IPS-NIHi11 (cell line): ENCODE results near the gene SND1.
"Not testable (repeated sequence)": the region's sequence is repeated elsewhere in the genome, so short reads cannot be mapped to it uniquely, and the experiment has no call there.

Experiments
- DNase-seq: peaks from one replicate; pipeline ENCODE4 v3.0.0; 2012; ENCODE audit warnings: mixed read lengths, low spot score

Gene SND1

DNA sequence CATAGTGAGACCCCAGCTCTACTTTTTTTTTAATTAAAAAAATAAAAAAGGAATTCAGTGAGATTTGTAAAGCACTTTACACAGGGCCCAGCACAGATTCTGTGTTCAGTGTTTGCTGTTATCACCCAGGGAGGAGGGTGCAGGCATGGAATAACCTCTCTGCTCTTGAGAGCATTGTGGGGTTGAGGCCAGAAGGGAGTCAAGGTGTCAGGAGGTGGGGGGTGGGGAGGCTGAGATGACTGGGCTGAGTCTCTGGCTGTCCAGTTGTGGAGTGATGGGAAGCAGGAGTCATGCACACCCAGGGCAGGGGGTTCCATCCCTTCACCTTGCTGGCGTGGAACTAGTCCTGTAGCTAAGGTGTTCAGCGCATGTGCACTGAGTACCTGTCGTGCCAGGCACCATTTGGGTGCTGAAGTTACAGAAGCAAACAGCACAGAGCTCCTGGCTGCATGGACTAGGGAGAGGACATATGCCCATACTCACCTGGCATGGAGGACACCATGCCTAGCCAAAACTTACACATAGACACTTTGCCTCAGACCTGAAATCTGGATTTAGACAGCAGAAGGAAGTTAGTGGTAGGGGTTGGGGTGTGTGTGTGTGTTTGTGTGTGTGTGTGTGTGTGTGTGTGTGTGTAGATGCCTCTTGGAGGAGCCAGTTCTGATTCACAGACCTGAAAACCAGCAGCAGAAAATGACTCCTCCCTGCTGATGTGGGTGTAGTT, 448.4 kb downstream of the SND1 start:
- DNase-seq: no peak

- no peak for DNase-seq
These were observed 449.1 kb downstream of the SND1 start for GRCh38 chr7:128100949-128101713.

DNA sequence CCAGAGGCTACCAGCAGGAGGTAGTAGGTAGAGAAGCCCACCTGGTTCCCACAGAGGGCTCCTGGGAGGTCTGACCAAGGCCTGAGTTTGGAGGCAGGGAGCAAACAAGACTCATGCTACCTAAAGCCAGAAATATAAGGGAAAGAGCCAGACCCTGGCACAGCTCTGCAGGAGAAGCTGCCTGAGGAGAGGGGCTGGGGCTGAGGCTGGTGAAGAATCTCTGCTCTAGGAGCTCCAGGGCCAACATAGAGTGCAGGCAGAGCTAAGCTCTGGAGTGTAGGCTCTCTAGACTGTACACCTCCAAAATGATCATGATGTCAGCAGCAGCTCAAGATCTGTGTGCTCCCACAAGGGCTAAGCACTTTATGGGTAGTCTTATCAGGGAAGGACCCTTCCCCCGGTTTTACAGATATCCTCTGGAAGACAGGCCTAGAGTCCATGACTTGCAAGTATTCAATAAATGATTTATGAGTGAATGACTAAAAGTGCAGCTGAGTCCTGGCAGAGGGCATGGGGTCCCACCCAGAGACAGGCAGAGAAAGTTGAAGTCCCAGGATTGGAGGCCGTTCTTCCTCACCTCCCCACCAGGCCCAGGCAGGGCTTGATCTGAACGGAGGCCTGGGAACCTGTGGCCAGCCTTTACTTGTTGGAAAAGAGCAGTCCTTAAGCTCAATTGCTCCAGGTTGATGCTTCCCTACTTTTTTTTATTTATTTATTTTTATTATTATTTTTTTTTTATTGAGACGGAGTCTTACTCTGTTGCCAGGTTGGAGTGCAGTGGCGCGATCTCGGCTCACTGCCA, 450.7 kb downstream of the SND1 start:
- DNase-seq: no peak

DNA sequence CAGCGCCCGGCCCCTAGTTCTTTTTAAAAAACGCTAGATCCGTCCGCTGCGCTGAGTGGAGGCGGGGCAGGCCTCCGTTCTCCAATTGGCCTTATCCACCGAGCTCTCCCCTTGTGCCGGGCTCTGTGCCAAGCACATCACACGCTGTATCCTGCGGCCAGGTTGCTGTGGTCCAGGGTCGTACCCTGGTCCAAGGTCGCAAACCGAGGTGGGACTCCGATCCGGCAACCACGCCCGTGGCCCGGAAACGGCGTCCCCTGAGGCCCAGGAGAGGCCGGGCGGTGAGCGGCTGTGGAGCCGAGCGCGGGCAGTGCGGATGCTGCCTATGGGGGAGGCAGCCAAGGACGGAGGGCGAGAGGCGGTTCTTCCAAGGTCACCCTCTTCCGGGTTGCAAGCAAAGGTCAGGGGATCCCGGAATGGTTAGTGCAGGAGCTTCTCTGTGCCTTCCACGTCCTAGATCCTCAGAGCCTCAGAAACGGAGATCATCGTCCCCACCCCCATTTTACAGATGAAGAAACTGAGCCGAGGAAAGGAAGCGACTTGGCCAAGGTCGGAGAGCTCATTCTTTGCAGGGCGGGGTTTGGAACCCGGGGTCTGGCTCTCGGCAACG, 451.6 kb downstream of the SND1 start:
- peak; percentile 69 for DNase-seq

DNA sequence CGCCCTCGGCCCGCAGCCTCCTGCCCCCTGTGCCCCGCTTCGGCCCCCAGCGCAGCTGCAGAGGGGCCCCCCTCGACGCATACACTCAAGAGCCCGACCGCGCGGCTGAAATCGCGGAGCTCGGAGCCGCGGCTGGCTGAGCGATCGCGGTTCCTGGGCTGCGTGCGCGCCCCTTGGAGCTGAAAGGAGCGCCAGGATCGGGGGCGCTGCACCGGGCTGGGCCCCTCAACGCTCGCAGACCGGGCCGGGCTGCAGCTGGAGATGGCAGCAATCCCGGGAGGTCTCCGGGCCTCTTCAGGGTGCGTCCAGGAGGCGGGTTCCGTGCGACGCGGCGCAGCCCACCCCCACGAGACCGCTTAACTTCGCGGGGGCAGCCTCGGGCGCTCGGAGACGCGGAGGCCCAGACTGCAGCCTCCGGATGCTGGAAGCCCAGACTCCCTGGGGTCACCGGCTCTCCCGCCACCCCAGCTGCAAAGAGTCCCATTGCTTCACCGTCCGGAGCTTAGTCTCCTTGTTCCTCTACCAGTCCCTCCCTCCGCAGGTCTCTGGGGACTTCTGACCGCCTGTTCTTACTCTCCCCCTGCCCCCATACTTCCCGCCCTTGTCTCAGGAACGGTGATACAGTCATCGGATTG, 452.2 kb downstream of the SND1 start:
- DNase-seq: peak; percentile 74

DNA sequence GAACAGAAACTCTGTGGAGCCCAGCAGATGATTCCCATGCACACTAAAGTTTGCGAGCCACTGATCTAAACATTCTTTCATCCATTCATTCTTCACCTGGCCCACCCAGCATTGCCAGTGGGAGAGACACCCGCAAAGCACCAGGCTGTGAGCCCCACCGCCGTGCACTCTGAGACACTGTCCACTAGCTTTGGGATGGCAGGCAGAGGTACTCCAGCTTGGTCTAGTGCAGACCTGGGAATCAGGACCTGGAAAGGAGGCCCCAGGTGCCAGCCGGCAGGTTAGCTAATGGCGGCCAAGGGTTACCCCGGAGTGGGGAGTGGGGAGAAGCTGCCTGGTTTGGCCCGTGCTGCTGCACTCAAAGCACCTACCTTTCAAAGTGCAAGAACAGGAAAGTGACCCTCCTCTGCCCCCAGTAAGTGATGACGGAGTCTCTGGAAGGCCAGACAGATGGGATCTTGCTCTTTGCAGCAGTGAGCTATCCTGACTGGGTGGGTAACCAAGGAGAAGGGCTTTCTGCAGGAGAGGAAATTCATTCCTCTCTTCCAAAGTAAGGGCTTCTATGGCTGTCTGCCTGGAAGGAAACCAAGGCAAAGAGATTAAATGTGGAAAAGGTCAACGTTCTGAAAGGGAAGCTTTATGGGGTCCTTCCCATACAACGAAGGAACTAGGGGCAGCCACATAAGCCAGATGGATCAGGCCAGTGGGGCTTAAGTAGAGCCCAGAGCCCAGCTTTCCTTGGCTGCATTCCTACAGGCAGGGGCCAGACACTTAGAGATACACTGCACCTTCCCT, 453.4 kb downstream of the SND1 start:
- no peak for DNase-seq

- DNase-seq: no peak
These were observed 454.8 kb downstream of the SND1 start for GRCh38 chr7:128106821-128107220.

- not testable (repeated sequence) for DNase-seq
These were observed 455.5 kb downstream of the SND1 start for GRCh38 chr7:128107516-128107915.

GRCh38 chr7:128108129-128108528, 456.1 kb downstream of the SND1 start:
- no peak for DNase-seq

- DNase-seq: no peak
These were observed 456.8 kb downstream of the SND1 start for GRCh38 chr7:128108641-128109423.

- DNase-seq: not testable (repeated sequence)
These were observed 457.5 kb downstream of the SND1 start for GRCh38 chr7:128109424-128109969.

DNA sequence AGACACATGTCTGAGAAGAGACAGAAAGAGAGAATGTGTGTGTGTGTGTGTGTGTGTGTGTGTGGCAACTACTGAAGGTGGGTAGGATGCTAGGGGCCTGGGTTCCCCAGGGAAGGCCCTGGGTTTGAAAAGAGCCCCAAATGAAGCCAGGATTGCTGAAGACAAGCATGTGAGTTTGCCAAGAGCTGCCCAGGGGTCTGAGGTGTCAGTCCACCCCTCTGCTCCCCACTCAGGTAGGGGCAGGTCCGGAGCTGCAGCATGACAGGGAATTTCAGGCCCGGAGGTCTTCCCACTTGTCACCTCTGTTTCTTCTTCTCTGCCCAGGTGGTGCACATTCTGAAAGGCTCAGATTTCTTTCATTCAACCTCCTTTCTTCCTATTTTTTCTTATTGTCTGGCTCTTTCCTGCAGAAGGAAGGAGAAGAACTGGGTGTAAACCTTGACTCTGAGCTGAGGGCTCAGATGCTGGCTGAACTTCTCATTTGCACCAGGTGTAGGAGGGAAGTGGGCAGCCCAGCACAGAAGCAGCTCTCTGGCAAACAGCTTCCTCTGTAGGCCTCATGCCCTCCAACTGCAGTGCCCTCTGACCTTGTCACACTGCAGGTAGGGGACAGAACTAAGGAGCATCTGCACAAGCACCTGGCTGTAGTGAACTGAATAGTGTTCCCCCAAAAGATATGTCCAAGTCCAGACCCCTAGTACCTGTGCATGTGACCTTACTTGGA, 458.8 kb downstream of the SND1 start:
- DNase-seq: no peak

DNA sequence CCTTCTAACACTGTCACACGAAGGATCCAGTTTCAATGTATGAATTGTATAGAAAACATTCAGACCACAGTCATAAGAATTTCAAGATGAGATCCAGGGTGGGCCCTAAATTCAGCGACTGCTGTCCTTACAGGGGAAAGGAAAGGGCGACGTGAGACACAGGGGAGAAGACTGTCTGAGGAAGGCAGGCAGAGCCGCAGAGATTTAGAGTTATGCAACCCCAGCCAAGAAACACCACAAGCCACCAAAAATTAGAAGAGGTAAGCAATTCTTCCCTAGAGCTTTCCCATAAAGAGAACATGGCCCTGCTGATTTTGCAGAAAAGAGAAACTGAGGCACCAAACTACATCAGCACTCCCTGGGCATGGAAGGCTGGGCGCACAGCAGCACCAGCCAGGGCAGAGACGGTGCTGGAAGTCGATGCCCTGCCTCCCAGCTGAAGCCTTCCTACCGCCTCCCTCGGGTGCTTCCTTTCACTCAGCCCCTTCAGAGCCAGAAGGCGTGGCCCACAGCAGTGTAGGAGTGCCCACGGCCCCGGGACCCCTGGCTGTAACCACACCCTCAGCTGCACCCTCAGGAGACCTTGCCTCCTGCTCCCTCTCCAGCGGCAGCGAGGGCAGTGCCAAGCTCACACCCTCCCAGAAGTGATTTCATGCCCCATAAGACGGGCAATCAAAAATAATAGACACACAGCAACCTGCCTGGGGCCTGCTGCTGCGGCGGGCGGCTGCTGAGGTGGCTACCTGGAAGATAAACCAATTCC, 460.2 kb downstream of the SND1 start:
- DNase-seq: no peak

- DNase-seq: no peak
These were observed 460.8 kb downstream of the SND1 start for GRCh38 chr7:128112781-128113221.

DNA sequence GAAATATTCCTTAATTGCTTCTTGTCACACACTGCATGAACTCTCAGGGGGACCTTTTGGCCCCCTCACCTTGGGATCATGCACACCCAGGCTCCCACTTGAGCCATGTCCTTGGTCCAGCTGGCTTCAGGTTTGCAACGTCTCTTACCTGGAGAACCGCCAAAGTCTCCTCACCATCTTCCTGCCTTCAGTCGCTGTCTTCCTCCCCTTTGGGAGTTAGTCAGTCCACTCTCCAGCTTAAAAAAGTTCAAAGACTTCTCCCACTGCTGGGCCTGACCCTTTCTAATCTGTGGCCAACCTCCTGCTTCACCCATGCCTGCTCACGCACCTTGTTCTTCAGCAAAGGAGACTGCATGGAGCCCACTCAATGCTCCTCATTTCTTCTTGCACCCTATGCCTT, 461.8 kb downstream of the SND1 start:
- DNase-seq: no peak

GRCh38 chr7:128114806-128115205, 462.8 kb downstream of the SND1 start:
- DNase-seq: no peak

GRCh38 chr7:128115336-128115820, 463.4 kb downstream of the SND1 start:
- no peak for DNase-seq
